ENCODE results near the gene FYB1.

- TF ChIP-seq CTCF (conservative IDR thresholded peaks at IDR 0.05; ENCODE audit: low read depth, low read length): no peak
- no peak for TF ChIP-seq EZH2 (IDR thresholded peaks at IDR 0.05; ENCODE audit: low read length, unreplicated experiment)
Observed at GRCh38 chr5:39267186-39267585, 47.8 kb upstream of the FYB1 start.

Data from PC-3 (cell line).